Liver (tissue), 9 donors: ENCODE data around the gene PRPH. TPM values are rescaled to one million over a fixed set of nuclear protein-coding genes. Genes with fewer than 3 reads are reported as not detected.

ENCODE experiments used
- DNase-seq: peaks from one replicate; pipeline ENCODE4 v3.0.0-alpha.2; 2017; ENCODE audit warnings: low spot score
- H3K27ac ChIP-seq, 2 donors: one replicate each; pipeline ENCODE4 v1.7.0; 2013; ENCODE audit warnings: inconsistent platforms in 2 of 2, low read length in 2 of 2, control low read depth in 1 of 2, low read depth in 1 of 2, mild to moderate bottlenecking in 1 of 2
- H3K27me3 ChIP-seq, 4 donors: one replicate each; pipeline versions ENCODE4 v1.6.1 to v1.7.0; 2013; ENCODE audit warnings: low read length in 3 of 4, inconsistent platforms in 1 of 4, mild to moderate bottlenecking in 1 of 4, moderate library complexity in 1 of 4; ENCODE audit not compliant: control insufficient read depth in 4 of 4, insufficient read depth in 4 of 4
- H3K36me3 ChIP-seq, 4 donors: one replicate each; pipeline versions ENCODE4 v1.6.1 to v1.7.0; 2013; ENCODE audit warnings: low read length in 3 of 4, mild to moderate bottlenecking in 3 of 4, low read depth in 1 of 4, moderate library complexity in 1 of 4; ENCODE audit not compliant: control insufficient read depth in 4 of 4, insufficient read depth in 3 of 4
- H3K4me1 ChIP-seq, 4 donors: one replicate each; pipeline versions ENCODE4 v1.6.1 to v1.7.0; 2013; ENCODE audit warnings: low read length in 3 of 4, mild to moderate bottlenecking in 3 of 4, moderate library complexity in 1 of 4; ENCODE audit not compliant: control insufficient read depth in 4 of 4, insufficient read depth in 4 of 4
- H3K4me3 ChIP-seq, 3 donors: one replicate each; pipeline versions ENCODE4 v1.6.1 to v1.7.0; 2013; ENCODE audit warnings: low read length in 3 of 3, control low read depth in 1 of 3, low read depth in 1 of 3, mild to moderate bottlenecking in 1 of 3
- H3K9ac ChIP-seq, 2 donors: one replicate each; pipeline ENCODE4 v1.7.0; 2013; ENCODE audit warnings: low read length in 2 of 2, mild to moderate bottlenecking in 2 of 2, moderate library complexity in 2 of 2, control low read depth in 1 of 2, low read depth in 1 of 2
- H3K9me3 ChIP-seq, 4 donors: one replicate each; pipeline versions ENCODE4 v1.6.1 to v1.7.0; 2013; ENCODE audit warnings: low read length in 3 of 4; ENCODE audit not compliant: control insufficient read depth in 4 of 4
- EGR1 ChIP-seq, 2 donors: IDR thresholded peaks; 2 replicates each; pipeline ENCODE4 v1.6.1; 2016 to 2018; ENCODE audit warnings: antibody characterized with exemption in 2 of 2, low read depth in 2 of 2
- FOXA1 ChIP-seq: IDR thresholded peaks from 2 replicates; pipeline ENCODE4 v1.6.1; 2016; ENCODE audit warnings: antibody characterized with exemption
- FOXA2 ChIP-seq: IDR thresholded peaks from 2 replicates; pipeline ENCODE4 v1.6.1; 2016; ENCODE audit warnings: antibody characterized with exemption
- GABPA ChIP-seq, 2 donors: IDR thresholded peaks in 1 of 2; conservative IDR thresholded peaks in 1 of 2; 2 replicates each; pipeline ENCODE4 v1.6.1; 2016; ENCODE audit warnings: antibody characterized with exemption in 2 of 2, mild to moderate bottlenecking in 1 of 2, moderate library complexity in 1 of 2
- HNF4A ChIP-seq, 2 donors: conservative IDR thresholded peaks; 2 replicates each; pipeline ENCODE4 v1.6.1; 2016; ENCODE audit warnings: antibody characterized with exemption in 2 of 2, mild to moderate bottlenecking in 2 of 2
- HNF4G ChIP-seq: IDR thresholded peaks from 2 replicates; pipeline ENCODE4 v1.6.1; 2016; ENCODE audit warnings: antibody characterized with exemption
- MAX ChIP-seq: IDR thresholded peaks from 2 replicates; pipeline ENCODE4 v1.6.1; 2016; ENCODE audit warnings: antibody characterized with exemption
- NR2F2 ChIP-seq: IDR thresholded peaks from 2 replicates; pipeline ENCODE4 v1.6.1; 2016; ENCODE audit warnings: antibody characterized with exemption
- REST ChIP-seq: IDR thresholded peaks from 2 replicates; pipeline ENCODE4 v1.6.1; 2016; ENCODE audit warnings: antibody characterized with exemption, mild to moderate bottlenecking
- RXRA ChIP-seq, 2 donors: IDR thresholded peaks; 2 replicates each; pipeline ENCODE4 v1.6.1; 2017 to 2018; ENCODE audit warnings: antibody characterized with exemption in 2 of 2, mild to moderate bottlenecking in 1 of 2
- SP1 ChIP-seq: IDR thresholded peaks from 2 replicates; pipeline ENCODE4 v1.6.1; 2018; ENCODE audit warnings: antibody characterized with exemption, mild to moderate bottlenecking
- TAF1 ChIP-seq: conservative IDR thresholded peaks from 2 replicates; pipeline ENCODE4 v1.6.1; 2016; ENCODE audit warnings: antibody characterized with exemption, mild to moderate bottlenecking
- YY1 ChIP-seq: IDR thresholded peaks from 2 replicates; pipeline ENCODE4 v1.6.1; 2016; ENCODE audit warnings: antibody characterized with exemption, mild to moderate bottlenecking
- WGBS: extraction: QIAGEN DNeasy Blood & Tissue Kit; methylation state at CpG from one replicate; pipeline ENCODE4 v1.1.7; 2013; 5-methylcytosine and 5-hydroxymethylcytosine counted together
- polyA plus RNA-seq, 2 donors: library from polyadenylated mRNA; stranded (reverse) in 1 of 2; unstranded in 1 of 2; fragments of 200-250 nt in 1 of 2; fragments of >200 nt in 1 of 2; fragmentation: Nextera tagmentation in 1 of 2; extraction: Ambion mirVana in 1 of 2; gene quantifications; one replicate each; pipeline versions ENCODE4 v1.2.1 to v1.2.3, GENCODE V29; 2013 to 2015
- total RNA-seq, 2 donors: library from RNA; depleted of rRNA; stranded (reverse); fragments of >200 nt; gene quantifications; one replicate each; pipeline ENCODE4 v1.2.3, GENCODE V29; 2014
- TF ChIP-seq, protein P1 (sequence below): fragments of 150-350 bp; IDR thresholded peaks from 2 replicates; pipeline ENCODE4 v1.5.1; 2017; ENCODE audit warnings: improper control_type of control experiment, low read depth, low read length; ENCODE audit not compliant: missing input control
- TF ChIP-seq, protein P2 (sequence below): IDR thresholded peaks from 2 replicates; pipeline ENCODE4 v1.6.1; 2016; ENCODE audit warnings: antibody characterized with exemption
- TF ChIP-seq, protein P3 (sequence below): IDR thresholded peaks from 2 replicates; pipeline ENCODE4 v1.6.1; 2016; ENCODE audit warnings: antibody characterized with exemption
- donor health status: healthy.
- donor health status: healthy.
- donor health status: healthy.
- donor health status: healthy.
- donor health status: healthy.

PRPH gene
- total and polyA plus RNA-seq, 4 donors, result 0.05 TPM; not detected in 3

GRCh38 chr12:49341777-49342065, 46.8 kb downstream of the PRPH start:
- no peak overlapping the region for H3K4me3 ChIP-seq
- H3K9ac ChIP-seq, result no peak overlapping the region
- no peak for TF ChIP-seq EGR1 (IDR thresholded peaks at IDR 0.05; ENCODE audit: low read depth in 2 of 2)
- TF ChIP-seq FOXA2, result no peak
- TF ChIP-seq RXRA (IDR thresholded peaks at IDR 0.05), result no peak
- no peak for TF ChIP-seq HNF4G
- TF ChIP-seq, protein P1, sequence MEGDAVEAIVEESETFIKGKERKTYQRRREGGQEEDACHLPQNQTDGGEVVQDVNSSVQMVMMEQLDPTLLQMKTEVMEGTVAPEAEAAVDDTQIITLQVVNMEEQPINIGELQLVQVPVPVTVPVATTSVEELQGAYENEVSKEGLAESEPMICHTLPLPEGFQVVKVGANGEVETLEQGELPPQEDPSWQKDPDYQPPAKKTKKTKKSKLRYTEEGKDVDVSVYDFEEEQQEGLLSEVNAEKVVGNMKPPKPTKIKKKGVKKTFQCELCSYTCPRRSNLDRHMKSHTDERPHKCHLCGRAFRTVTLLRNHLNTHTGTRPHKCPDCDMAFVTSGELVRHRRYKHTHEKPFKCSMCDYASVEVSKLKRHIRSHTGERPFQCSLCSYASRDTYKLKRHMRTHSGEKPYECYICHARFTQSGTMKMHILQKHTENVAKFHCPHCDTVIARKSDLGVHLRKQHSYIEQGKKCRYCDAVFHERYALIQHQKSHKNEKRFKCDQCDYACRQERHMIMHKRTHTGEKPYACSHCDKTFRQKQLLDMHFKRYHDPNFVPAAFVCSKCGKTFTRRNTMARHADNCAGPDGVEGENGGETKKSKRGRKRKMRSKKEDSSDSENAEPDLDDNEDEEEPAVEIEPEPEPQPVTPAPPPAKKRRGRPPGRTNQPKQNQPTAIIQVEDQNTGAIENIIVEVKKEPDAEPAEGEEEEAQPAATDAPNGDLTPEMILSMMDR, result no peak
- TF ChIP-seq, protein P2, sequence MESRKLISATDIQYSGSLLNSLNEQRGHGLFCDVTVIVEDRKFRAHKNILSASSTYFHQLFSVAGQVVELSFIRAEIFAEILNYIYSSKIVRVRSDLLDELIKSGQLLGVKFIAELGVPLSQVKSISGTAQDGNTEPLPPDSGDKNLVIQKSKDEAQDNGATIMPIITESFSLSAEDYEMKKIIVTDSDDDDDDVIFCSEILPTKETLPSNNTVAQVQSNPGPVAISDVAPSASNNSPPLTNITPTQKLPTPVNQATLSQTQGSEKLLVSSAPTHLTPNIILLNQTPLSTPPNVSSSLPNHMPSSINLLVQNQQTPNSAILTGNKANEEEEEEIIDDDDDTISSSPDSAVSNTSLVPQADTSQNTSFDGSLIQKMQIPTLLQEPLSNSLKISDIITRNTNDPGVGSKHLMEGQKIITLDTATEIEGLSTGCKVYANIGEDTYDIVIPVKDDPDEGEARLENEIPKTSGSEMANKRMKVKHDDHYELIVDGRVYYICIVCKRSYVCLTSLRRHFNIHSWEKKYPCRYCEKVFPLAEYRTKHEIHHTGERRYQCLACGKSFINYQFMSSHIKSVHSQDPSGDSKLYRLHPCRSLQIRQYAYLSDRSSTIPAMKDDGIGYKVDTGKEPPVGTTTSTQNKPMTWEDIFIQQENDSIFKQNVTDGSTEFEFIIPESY, result no peak
- no peak for TF ChIP-seq YY1
- no peak for TF ChIP-seq HNF4A (conservative IDR thresholded peaks at IDR 0.05)
- no peak for TF ChIP-seq SP1
- TF ChIP-seq GABPA (IDR thresholded peaks at IDR 0.05 in 1 of 2, conservative IDR thresholded peaks at IDR 0.05 in 1 of 2), result no peak
- no peak for TF ChIP-seq REST
- no peak for TF ChIP-seq FOXA1
- no peak for TF ChIP-seq TAF1
- no peak for TF ChIP-seq NR2F2
- TF ChIP-seq, protein P3, sequence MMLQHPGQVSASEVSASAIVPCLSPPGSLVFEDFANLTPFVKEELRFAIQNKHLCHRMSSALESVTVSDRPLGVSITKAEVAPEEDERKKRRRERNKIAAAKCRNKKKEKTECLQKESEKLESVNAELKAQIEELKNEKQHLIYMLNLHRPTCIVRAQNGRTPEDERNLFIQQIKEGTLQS, result no peak
- TF ChIP-seq MAX, result no peak
- DNase-seq, result no peak
- WGBS, result 51% methylated on average over 21 of the region's 21 CpGs
- peaks cover 0 to 6% (median 0%) of the 10 kb centered on the region in 4 donors for H3K27me3 ChIP-seq
- H3K27ac ChIP-seq, result no peak overlapping the region
- H3K36me3 ChIP-seq, result no peaks in the 10 kb centered on the region
- no peaks in the 10 kb centered on the region for H3K9me3 ChIP-seq
- H3K4me1 ChIP-seq, result peaks cover 18 to 45% (median 28%) of the 10 kb centered on the region in 4 donors
